ENCODE measurements around the gene UBE2G1.
"Not testable (repeated sequence)": the region's sequence is repeated elsewhere in the genome, so short reads cannot be mapped to it uniquely, and the experiment has no call there.

Gene UBE2G1

DNA sequence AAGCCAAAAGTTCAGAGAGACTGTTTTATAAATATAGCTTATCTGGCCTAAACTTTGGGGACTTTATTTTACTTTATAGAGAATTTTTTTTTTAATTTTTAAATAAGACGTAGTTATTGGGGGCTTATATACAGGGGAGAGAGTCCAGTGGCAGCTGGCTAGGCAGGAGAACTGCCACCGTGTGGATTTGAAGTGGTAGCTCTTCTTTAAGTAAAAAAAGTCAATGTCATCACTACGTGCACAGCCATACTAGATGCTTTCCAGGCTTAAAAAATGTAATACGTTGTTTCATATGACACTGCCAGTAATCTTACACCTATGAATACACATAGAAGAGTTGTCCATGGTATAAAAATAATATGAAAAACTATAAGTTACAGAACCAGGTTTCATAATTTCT, 70.8 kb downstream of the UBE2G1 start:
- no peak for DNase-seq

DNA sequence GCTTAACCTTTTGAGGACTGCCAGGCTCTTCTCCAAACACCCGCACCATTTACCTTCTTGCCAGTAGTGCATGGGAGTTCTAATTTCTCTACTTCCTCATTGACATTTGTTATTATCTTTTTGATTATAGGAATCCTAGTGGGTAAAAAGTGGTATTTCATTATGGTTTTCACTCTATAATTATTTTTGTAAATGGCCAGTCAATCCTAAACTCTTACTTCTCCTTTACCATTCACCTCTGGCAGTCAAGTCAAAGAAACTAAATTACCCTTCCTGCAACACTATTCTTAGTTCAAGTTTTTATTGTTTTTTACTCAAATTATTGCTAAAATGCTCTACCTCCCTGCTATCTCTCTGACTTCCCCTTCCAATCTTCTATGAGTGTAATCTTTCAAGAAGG, 72.9 kb downstream of the UBE2G1 start:
- DNase-seq, result peak; percentile 40

- DNase-seq, result no peak
Measured at GRCh38 chr17:4287710-4288109, 78.8 kb downstream of the UBE2G1 start.

GRCh38 chr17:4276514-4276913, 90.0 kb downstream of the UBE2G1 start:
- DNase-seq, result no peak

DNA sequence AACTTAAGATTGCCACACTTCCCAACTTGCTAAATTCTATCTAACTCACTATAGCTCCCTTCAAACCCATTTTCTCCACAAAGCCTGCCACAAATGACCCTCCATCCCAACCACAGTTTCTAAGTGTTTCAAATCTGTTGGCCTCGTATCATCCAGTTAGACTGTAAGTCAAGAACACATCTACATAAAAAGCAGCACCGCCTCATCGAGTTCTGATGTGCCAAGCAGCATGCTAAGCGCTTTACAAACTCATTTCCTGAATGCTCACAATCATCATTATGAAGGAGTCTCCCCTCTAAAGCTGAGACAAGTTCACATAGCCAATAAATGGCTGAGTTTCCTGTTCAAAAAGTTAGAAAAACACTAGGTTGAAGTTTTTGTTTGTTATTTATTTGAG, 93.5 kb downstream of the UBE2G1 start:
- DNase-seq, result no peak

- DNase-seq, result no peak
Measured at GRCh38 chr17:4272213-4272971, 94.1 kb downstream of the UBE2G1 start.

- DNase-seq, result no peak
Measured at GRCh38 chr17:4270736-4271135, 95.7 kb downstream of the UBE2G1 start.

DNA sequence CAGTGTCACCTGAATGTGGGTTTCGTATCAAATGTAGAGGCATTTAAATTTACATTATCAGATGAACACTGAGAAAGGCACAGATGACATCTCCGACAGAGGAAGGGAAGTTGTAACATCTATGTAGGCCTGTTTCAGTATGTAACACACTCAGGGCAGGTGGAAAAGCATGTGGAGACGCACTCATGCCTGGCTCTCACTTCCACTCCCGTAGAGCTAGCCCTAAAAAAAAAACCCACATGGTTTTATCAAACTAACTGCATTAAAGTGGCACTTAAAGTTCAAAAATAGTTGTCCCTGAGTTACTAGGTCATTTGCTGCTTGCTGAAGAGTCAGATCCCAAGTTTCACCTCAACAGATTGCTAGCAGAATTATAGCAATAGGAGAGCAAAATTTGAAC, 96.6 kb downstream of the UBE2G1 start:
- no peak for DNase-seq

DNA sequence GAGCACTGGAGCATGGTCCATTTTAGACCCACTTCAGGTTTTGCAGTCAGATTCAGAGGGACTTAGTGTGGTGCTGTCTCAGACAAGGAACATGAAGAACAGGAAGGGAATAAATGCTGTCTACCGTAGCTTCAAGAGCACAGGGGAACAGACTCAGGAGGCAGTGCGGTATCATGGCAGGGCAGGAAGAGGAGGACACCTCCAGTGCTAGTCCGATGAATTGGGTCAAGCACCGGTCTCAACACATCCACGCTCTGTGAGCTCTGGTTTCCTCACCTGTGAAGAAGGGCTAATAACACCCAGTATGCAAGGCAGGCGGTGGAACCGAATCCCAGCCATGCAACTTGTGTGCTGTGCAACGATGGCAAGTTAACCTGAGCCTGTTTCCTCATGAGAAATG, 99.1 kb downstream of the UBE2G1 start:
- no peak for DNase-seq

GRCh38 chr17:4266550-4266949, 99.9 kb downstream of the UBE2G1 start:
- no peak for DNase-seq

GRCh38 chr17:4263282-4264215, 102.9 kb downstream of the UBE2G1 start, which contains the start of gene ANKFY1:
Gene ANKFY1 (minus strand): TSS chr17:4263979. CDS start chr17:4263941, 38 bp downstream.
- DNase-seq, result peak; percentile 86

GRCh38 chr17:4262703-4263102, 103.8 kb downstream of the UBE2G1 start:
- no peak for DNase-seq

DNA sequence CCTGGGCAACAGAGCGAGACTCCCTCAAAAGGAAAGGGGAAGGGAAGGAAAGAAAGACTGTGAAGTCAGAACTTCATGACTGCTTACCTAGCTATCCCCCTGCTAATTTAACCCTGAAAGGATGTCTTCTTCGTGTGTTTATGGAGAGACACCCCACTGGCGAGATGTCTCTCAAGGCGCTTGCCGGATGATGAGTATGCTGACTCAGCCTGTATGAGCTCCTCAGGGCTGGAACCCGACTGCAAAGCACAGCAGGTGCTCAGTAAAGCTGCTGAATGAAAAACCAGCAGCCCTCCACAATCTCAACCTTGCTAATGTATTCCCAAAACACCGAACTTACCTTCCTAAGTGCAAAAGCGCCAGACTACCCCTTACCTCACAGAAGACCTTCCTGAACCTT, 105.0 kb downstream of the UBE2G1 start:
- DNase-seq, result no peak

DNA sequence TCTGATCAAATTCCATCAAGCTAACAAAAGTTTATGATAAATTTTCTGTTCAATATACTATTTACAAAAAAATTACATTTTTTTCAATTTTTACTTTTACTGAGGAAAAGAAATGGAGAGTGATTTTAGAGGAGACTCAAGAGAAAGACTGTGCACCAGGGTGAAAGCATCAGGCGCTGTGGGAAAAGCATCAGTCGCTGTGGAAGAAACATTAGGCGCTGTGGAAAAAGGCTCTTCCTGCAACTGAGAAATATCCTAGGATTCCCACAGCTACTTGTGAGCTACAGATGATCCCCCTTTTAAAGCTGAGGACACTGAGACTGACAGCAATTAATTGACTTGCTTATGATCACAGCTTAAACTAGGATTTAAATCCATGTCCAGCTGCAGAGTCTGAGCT, 107.6 kb downstream of the UBE2G1 start:
- DNase-seq, result no peak

DNA sequence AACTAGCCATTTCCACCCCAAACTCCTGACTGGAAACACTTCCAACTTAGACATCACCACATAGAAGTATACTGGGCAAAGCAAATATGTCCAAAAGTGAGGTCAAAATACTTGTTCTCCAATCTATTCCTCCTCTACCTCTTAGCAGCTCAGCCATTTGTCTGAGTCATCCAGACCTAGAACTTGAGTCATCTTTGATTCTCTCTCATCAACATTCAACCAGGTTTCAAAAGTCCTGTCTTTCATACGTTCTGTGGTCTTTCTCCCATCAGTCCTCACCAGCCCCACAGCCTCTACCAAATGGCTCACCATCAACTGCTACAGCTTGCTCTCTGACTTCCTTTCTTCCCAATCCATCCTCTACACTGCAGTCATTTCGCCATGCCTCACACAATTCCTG, 109.5 kb downstream of the UBE2G1 start:
- DNase-seq, result peak; percentile 34

- not testable (repeated sequence) for DNase-seq
Measured at GRCh38 chr17:4255271-4255670, 111.2 kb downstream of the UBE2G1 start.

GRCh38 chr17:4250887-4251286, 115.6 kb downstream of the UBE2G1 start:
- no peak for DNase-seq

DNA sequence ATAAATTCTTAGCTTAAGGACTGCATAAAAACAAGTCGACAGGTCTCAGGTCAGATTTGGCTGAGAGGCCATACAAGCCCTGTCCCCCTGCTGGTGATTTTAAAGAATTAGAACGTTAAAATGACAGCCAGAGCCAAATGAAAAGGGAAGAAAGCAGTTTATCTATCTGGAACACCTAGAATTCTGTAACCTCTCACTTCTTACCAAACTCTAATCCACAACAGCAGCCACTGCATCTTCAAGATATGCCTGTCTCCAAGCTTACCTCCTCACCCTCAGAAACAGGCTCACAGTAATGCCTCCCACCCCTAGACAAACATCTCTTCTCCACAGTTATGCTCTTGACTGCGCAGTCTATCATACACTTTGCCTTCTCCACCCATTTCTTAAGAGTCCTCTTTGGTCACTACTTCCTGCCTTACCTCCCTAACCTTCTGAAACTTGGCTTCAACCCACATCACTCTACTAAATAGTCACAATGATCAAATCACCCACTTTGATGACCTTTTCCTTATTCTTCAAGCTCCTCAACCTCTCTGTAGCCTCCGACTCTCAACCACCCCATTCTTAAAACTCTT, 116.9 kb downstream of the UBE2G1 start:
- peak; percentile 28 for DNase-seq

- DNase-seq, result no peak
Measured at GRCh38 chr17:4248504-4249277, 117.8 kb downstream of the UBE2G1 start.

- no peak for DNase-seq
Measured at GRCh38 chr17:4247971-4248388, 118.5 kb downstream of the UBE2G1 start.

DNA sequence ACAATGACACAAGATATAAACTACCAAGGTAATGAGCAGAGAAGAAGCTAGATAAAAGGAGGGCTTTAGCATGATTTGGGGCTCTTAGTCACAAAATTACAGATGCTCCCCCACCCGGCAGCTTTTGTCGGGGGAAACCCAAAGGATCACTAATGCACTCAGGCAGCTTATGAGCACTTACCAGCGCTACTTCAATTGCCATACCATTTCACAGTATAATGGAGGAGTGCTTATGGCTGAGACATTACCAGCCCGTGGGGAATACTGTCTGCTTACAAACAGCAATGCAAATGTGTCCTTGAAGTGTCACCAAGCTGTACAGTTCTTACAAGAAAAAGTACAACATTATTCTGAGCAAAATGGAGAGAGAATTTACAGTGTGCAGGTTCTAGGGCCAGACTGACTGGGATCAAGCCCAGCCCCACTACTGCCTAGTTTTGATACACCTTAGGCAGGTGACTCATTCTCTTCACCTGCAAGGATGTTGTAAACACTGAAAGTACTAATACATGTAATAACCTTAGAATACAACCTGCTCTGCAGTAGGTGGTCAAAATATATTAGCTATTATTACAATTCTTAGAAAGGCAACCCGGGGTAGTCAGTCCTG, 119.0 kb downstream of the UBE2G1 start:
- DNase-seq, result no peak

- DNase-seq, result no peak
Measured at GRCh38 chr17:4246674-4247073, 119.8 kb downstream of the UBE2G1 start.

Data from MV-4-11 (cell line).